ACHN (cell line): ENCODE measurements around the gene ANKRD18B.
"Not testable (repeated sequence)": the region's sequence is repeated elsewhere in the genome, so short reads cannot be mapped to it uniquely, and the experiment has no call there.

Source experiments
- DNase-seq: peaks from one replicate; pipeline ENCODE4 v3.0.0-alpha.2; 2015
- in situ Hi-C: cut with HindIII; loops from 2 replicates; pipeline ENCODE4 v1.10.0; 2017; ENCODE audit warnings: low sequenced_read_pairs, low pct_ligation_motif_present, low pct_unique_long_range_greater_than_20kb

ANKRD18B gene

DNA sequence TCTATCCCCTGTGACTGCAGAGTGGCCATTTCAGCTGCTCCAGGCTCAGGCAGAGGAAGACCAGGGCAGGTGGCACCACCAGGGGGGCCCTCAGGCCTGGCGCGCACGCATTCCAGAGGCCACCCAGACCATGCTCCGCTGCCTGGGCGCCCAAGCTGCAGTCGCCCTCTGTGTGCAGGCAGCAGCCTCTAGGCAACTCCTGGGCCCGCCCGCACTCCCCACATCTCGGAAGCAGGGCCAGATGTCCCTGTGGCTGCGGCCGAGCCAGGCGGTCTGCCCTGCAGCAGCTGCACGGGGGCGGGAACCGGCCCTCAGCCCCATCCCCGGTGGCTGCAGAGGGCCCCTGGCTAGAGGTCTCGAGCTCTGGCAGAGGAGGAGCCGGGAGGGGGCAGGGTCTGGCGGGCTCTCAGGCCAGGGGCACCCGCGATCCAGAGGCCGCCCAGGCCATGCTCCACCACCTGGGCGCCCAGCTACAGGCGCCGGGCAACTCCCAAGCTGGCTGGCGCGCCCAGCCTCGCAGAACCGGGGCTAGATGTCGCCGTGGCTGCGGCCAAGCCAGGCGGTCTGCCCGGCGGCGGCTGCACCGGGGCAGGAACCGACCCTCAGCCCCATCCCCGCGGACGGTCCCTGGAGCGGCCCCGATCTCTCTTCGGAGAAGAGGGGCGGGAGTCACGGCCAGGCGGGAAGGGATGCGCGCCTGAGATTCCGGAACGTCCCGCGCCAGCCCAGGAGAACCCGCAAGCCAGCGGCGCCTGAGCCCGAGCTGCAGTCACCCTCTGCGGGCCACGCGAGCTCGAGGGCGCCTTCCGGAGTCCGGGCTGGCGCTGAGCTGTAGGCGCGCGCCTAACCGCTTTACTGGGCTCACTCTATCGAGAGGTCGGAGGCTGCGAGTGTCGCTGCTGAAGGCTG lies at the start of gene ANKRD18B:
TSS of gene ANKRD18B (plus strand) at position 855 of the 909 bp plus-strand sequence. CDS start 239 bp downstream, outside the sequence.
- in situ Hi-C loops = not testable (repeated sequence)
- peak; percentile 68 for DNase-seq

DNA sequence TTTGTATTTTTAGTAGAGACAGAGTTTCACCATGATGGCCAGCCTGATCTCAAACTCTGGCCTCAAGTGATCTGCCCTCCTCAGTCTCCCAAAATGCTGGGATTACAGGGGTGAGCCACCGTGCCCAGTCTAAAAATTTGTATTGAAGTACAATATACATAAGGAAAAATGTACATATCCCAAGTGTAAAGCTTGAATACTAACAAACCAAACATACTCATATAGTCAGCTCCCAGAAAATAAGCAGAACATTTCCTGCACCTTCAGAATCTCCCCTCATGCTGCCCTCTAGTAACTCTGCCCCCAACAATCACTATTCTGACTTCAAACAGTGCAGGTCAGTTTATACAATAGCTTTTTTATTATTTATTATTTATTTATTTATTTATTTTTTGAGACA lies 48.7 kb upstream of the ANKRD18B start:
- no peak for DNase-seq
- in situ Hi-C loops = no loop called here

- no peak for DNase-seq
- in situ Hi-C loops = no loop called here
Observed at GRCh38 chr9:33476503-33476902, 47.5 kb upstream of the ANKRD18B start.

- no peak for DNase-seq
- in situ Hi-C loops = no loop called here
Observed at GRCh38 chr9:33480106-33480505, 43.9 kb upstream of the ANKRD18B start.

- in situ Hi-C loops = no loop called here
- no peak for DNase-seq
Observed at GRCh38 chr9:33480976-33481375, 43.1 kb upstream of the ANKRD18B start.

DNA sequence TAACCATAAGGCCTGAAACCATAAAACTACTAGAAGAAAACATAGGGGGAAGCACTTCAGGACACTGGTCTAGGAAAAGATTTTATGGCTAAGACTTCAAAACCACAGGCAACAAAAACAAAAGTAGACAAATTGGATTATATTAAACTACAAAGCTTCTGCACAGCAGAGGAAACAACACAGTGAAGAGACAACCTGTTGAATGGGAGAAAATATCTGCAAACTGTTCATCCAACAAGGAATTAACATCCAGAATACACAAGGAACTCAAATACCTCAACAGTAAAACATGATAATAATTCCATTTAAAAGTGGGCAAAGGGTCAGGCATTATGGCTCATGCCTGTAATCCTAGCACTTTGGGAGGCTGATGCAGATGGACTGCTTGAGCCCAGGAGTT lies 38.7 kb upstream of the ANKRD18B start:
- in situ Hi-C loops, DNase-seq: not testable (repeated sequence)

GRCh38 chr9:33489066-33489465 lies 35.0 kb upstream of the ANKRD18B start:
- DNase-seq = peak; percentile 72
- in situ Hi-C loops = no loop called here

- DNase-seq, in situ Hi-C loops: not testable (repeated sequence)
Observed at GRCh38 chr9:33493819-33494218, 30.2 kb upstream of the ANKRD18B start.

GRCh38 chr9:33498387-33498786 lies 25.7 kb upstream of the ANKRD18B start:
- in situ Hi-C loops = no loop called here
- DNase-seq = peak; percentile 51

DNA sequence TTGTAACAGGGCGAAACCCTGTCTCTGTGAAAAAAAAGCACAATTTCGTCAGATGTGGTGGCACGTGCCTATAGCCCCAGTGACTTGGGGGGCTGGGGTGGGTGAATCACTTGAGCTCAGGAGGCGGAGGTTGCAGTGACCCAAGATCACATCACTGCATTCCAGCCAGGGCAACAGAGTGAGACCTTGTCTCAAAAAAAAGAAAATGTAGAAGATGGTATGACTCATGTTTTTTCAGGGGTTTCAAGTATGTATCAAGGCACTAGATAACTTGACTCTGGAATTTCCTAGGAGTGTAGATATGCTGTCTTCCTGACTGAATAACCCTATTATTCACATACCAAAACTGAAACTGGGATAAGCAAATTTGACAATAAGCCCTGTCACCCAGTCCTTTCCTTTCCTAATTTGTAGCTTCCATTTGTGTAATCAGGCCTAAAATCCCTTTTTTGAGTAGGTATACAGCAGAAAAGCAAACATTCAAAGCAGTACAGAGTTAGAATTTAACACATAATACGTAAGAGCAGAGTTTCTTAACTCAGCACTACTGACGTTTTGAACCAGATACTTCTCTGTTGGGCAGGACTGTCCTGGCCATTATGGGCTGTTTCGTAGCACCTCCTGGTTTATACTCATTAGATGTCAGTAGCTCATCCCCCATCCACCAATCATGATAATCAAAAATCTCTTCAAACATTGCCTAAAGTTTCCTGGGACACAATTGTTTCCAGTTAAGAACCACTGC lies 17.3 kb upstream of the ANKRD18B start:
- in situ Hi-C loops = no loop called here
- peak; percentile 98 for DNase-seq

DNA sequence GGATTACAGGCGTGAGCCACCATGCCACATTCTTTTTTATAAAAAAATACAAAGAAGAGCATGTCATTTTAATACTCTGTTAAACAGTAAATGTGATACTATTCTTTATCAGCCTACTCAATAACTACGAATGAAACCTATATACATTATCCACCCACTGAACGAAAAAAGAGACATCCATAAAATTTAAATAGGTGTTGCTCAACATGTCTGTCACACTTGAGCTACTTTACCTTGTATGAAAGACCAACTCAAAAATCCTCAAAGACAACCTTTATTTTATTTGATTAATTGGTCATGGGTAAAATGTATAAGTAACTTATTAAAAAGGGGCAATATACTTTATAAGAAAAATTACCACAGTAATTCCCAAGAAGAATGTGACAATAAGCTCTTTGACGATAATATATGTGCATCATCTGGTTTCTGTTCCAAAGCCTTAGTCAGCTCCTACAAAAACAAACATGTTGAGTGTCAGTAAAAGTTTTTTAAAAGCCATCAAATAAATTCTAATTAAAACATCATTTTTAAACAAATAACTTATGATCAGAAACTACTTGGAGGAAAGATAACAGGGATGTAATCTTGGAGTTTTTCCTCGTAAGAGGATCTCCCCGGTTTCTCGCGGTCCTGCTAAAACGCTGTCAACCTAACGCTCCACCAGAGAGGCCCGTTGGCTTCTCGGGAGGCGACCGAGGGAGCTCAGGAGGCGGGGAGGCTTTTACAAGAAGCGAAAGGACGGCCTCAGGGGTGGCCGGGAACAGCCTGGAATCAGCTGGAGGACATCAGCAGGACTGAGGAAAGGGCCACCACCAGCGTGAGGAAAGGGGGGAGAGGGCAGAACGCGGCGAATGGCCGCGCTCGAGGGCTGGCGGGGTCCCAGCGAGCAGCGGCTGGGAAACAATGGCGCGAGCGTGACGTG lies 13.5 kb upstream of the ANKRD18B start:
- in situ Hi-C loops = no loop called here
- DNase-seq = peak; percentile 63

GRCh38 chr9:33511184-33511517 lies 12.9 kb upstream of the ANKRD18B start:
- in situ Hi-C loops, DNase-seq: not testable (repeated sequence)

DNA sequence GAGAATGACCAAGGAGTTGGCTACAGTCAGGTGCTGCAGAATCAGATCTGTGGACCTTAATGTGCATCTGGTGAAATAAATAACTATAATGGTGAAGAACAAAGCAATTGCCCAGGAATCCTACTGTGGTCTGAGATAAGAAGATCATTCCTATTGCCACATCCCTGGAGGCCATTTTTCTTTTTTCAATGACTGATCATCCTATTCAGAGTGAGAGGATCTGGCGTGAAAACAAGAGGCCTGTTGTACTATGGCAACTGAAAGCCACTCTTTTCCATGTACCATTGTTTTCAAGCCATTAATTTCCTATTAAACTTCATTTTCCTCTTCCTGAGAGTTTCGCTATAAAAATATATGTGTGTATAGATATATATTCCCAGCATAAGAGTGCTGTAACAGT lies 11.5 kb upstream of the ANKRD18B start:
- DNase-seq, in situ Hi-C loops: not testable (repeated sequence)

- DNase-seq, in situ Hi-C loops: not testable (repeated sequence)
Observed at GRCh38 chr9:33515342-33515995, 8.6 kb upstream of the ANKRD18B start.

DNA sequence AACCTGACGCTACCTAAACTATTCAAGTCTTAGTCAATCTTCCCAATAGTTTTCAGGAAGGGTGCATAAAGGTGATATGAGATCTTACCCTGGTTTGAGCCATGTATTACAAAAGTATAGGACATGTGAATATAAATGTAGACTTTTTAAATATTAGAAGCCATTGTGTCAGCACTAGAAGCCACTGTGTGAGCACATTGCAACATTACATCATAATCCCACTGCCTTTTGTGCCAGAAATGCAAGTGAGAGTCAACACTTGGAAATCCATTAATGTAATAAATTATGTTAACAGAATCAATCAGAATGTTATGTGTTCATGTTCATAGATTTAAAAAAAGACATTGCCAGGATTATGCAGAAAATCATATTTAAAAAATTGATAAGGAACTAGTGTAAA lies 7.7 kb upstream of the ANKRD18B start:
- in situ Hi-C loops, DNase-seq: not testable (repeated sequence)

DNA sequence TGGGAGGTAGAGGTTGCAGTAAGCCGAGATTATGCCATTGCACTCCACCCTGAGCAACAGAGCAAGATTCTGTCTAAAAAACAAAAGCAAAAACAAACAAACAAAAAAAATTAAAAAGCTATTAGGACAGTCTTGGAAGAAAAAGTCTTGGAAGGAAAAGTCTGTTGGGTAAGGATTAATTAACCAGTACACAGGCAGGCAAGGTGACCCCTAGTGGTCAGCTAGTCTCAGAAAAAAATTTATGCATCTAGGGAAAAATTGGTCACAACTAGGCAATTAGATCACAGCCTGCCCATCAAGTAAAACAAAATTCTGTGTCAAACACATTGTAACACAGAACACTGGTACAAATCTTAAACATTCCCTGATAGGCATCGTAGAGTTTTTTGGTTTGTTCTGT lies 6.7 kb upstream of the ANKRD18B start:
- in situ Hi-C loops = no loop called here
- DNase-seq = peak; percentile 57

DNA sequence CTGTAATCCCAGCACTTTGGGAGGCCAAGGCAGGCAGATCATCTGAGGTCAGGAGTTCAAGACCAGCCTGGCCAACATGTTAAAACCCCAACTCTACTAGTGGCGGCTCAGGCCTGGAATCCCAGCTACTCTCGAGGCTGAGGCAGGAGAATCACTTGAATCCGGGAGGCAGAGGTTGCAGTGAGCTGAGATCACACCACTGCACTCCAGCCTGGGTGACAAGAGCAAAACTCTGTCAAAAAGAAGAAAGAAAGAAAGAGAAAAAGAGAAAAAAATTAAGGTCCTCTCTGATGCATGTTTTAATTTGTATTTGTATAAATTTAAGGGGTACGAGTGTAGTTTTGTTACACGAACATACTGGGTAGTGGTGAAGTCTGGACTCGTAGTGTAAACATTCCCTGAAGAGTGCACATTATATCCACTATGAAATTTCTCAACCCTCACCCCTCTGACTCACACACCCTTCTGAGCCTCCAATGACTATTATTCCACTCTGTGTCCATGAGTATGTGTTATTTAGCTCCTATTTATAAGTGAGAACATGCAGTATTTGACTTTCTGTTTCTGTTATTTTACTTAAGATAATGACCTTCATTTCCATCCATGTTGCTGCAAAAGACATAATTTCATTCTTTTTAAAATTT lies 6.0 kb upstream of the ANKRD18B start:
- in situ Hi-C loops, DNase-seq: not testable (repeated sequence)

GRCh38 chr9:33521861-33522260 lies 2.2 kb upstream of the ANKRD18B start:
- DNase-seq, in situ Hi-C loops: not testable (repeated sequence)
